Transverse colon (tissue), 4 donors: ENCODE data around the gene TEC.

ENCODE experiments used
- POLR2AphosphoS5 ChIP-seq, 3 donors: sonication (generic); formaldehyde crosslinking; IDR thresholded peaks; one replicate each; pipeline ENCODE4 v1.6.1; 2016; ENCODE audit warnings: antibody characterized with exemption in 3 of 3
- TF ChIP-seq, protein P1 (sequence below), 5 experiments: fragments of 200-600 bp in 3 of 5; fragments of 450-650 bp in 2 of 5; sonication (generic) in 3 of 5; IDR thresholded peaks; 1 replicate in 2 of 5; 2 replicates in 3 of 5; pipeline ENCODE4 v1.5.1; 2016 to 2017; ENCODE audit warnings: antibody characterized with exemption in 5 of 5, inconsistent platforms in 3 of 5, mild to moderate bottlenecking in 2 of 5, moderate library complexity in 1 of 5

DNA sequence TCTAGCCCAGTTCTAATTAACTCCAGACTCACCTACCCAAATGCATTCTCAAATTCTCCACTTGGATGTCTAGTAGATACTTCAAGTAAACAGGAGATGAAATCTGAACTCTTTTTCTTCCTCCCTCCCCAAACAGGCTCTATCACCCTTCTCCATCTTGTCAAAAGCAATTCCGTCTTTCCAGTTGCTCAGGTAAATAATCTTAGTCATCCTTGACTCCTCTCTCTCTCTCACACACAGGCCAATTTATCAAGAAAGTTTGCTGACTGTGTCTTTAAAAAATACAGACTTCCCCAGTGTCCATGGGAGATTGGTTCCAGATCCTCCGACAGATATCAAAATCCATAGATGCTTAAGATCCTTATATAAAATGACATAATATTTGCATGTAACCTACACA is 148.5 kb downstream of the TEC start:
- TF ChIP-seq, protein P1, sequence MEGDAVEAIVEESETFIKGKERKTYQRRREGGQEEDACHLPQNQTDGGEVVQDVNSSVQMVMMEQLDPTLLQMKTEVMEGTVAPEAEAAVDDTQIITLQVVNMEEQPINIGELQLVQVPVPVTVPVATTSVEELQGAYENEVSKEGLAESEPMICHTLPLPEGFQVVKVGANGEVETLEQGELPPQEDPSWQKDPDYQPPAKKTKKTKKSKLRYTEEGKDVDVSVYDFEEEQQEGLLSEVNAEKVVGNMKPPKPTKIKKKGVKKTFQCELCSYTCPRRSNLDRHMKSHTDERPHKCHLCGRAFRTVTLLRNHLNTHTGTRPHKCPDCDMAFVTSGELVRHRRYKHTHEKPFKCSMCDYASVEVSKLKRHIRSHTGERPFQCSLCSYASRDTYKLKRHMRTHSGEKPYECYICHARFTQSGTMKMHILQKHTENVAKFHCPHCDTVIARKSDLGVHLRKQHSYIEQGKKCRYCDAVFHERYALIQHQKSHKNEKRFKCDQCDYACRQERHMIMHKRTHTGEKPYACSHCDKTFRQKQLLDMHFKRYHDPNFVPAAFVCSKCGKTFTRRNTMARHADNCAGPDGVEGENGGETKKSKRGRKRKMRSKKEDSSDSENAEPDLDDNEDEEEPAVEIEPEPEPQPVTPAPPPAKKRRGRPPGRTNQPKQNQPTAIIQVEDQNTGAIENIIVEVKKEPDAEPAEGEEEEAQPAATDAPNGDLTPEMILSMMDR (IDR thresholded peaks at IDR 0.05), result no peak
- no peak for TF ChIP-seq POLR2AphosphoS5 (IDR thresholded peaks at IDR 0.05)
